ENCODE results near the gene TFDP2.
"Not testable (repeated sequence)": the region's sequence is repeated elsewhere in the genome, so short reads cannot be mapped to it uniquely, and the experiment has no call there.

TFDP2 gene

DNA sequence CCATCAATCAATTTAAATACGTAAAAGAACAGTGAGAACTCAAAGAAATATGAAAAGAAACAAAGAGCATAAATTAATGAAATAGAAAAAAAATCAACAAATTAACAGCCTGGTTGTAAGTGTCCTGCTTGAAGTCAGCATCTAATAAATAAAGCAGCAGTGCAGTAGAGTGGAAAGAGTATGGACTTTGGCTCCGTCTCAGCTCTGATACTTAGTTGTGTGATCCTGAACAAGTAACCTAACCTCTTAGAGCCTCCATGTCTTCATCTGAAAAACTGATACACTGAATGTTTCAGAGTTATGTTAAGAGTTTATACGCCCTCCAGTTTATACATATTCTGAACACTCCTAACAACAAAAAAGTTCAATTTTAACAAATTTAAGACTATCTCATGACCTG, 44.6 kb downstream of the TFDP2 start:
- no peak overlapping the region for H3K4me3 ChIP-seq (replicated peaks; ENCODE audit: insufficient read depth, low read length)
- no peak overlapping the region for H3K27ac ChIP-seq (replicated peaks)
- no peaks in the 10 kb centered on the region for H3K27me3 ChIP-seq (ENCODE audit: insufficient read depth, poor library complexity, severe bottlenecking)
- no peak for DNase-seq (ENCODE audit: low read depth in 1 of 2, low spot score in 1 of 2)
- TF ChIP-seq GABPA (IDR thresholded peaks at IDR 0.05; ENCODE audit: low read depth) (no peak), SPI1 (IDR thresholded peaks at IDR 0.05; ENCODE audit: borderline replicate concordance, low read depth) (no peak), POLR2AphosphoS5 (IDR thresholded peaks at IDR 0.05; ENCODE audit: low read depth) (no peak)
- TF ChIP-seq, protein P1, sequence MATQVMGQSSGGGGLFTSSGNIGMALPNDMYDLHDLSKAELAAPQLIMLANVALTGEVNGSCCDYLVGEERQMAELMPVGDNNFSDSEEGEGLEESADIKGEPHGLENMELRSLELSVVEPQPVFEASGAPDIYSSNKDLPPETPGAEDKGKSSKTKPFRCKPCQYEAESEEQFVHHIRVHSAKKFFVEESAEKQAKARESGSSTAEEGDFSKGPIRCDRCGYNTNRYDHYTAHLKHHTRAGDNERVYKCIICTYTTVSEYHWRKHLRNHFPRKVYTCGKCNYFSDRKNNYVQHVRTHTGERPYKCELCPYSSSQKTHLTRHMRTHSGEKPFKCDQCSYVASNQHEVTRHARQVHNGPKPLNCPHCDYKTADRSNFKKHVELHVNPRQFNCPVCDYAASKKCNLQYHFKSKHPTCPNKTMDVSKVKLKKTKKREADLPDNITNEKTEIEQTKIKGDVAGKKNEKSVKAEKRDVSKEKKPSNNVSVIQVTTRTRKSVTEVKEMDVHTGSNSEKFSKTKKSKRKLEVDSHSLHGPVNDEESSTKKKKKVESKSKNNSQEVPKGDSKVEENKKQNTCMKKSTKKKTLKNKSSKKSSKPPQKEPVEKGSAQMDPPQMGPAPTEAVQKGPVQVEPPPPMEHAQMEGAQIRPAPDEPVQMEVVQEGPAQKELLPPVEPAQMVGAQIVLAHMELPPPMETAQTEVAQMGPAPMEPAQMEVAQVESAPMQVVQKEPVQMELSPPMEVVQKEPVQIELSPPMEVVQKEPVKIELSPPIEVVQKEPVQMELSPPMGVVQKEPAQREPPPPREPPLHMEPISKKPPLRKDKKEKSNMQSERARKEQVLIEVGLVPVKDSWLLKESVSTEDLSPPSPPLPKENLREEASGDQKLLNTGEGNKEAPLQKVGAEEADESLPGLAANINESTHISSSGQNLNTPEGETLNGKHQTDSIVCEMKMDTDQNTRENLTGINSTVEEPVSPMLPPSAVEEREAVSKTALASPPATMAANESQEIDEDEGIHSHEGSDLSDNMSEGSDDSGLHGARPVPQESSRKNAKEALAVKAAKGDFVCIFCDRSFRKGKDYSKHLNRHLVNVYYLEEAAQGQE (IDR thresholded peaks at IDR 0.05; ENCODE audit: insufficient replicate concordance, low read depth) = no peak
- TF ChIP-seq, protein P2, sequence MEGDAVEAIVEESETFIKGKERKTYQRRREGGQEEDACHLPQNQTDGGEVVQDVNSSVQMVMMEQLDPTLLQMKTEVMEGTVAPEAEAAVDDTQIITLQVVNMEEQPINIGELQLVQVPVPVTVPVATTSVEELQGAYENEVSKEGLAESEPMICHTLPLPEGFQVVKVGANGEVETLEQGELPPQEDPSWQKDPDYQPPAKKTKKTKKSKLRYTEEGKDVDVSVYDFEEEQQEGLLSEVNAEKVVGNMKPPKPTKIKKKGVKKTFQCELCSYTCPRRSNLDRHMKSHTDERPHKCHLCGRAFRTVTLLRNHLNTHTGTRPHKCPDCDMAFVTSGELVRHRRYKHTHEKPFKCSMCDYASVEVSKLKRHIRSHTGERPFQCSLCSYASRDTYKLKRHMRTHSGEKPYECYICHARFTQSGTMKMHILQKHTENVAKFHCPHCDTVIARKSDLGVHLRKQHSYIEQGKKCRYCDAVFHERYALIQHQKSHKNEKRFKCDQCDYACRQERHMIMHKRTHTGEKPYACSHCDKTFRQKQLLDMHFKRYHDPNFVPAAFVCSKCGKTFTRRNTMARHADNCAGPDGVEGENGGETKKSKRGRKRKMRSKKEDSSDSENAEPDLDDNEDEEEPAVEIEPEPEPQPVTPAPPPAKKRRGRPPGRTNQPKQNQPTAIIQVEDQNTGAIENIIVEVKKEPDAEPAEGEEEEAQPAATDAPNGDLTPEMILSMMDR (IDR thresholded peaks at IDR 0.05; ENCODE audit: insufficient read depth, low read length) = no peak

DNA sequence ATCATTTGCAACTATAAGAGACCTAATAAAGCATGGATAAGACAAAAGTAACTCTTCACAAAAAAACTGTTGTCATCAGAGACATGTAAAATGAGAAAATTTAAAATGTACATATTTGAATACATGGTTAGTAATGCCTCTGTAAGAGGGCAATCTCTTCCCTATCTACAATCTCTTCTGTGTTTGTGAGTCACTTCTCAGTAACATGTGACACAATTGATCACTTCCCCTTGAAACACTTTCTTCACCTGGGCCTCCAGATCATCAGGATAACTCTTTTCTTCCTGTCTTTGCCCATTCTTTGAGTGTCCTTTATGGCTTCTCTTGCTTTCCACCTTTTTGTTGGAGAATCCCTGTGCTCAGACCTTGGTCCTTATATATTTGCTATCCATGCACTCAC, 50.4 kb downstream of the TFDP2 start:
- TF ChIP-seq SPI1 (IDR thresholded peaks at IDR 0.05; ENCODE audit: borderline replicate concordance, low read depth) = peak; percentile 76
- TF ChIP-seq, protein P1 (IDR thresholded peaks at IDR 0.05; ENCODE audit: insufficient replicate concordance, low read depth) = no peak
- Histone ChIP-seq H3K27ac (replicated peaks) (peak overlapping the region; percentile 46), H3K4me3 (replicated peaks; ENCODE audit: insufficient read depth, low read length) (no peak overlapping the region), H3K27me3 (ENCODE audit: insufficient read depth, poor library complexity, severe bottlenecking) (no peaks in the 10 kb centered on the region)
- DNase-seq (ENCODE audit: low read depth in 1 of 2, low spot score in 1 of 2) = peak; percentile 12 to 34

DNA sequence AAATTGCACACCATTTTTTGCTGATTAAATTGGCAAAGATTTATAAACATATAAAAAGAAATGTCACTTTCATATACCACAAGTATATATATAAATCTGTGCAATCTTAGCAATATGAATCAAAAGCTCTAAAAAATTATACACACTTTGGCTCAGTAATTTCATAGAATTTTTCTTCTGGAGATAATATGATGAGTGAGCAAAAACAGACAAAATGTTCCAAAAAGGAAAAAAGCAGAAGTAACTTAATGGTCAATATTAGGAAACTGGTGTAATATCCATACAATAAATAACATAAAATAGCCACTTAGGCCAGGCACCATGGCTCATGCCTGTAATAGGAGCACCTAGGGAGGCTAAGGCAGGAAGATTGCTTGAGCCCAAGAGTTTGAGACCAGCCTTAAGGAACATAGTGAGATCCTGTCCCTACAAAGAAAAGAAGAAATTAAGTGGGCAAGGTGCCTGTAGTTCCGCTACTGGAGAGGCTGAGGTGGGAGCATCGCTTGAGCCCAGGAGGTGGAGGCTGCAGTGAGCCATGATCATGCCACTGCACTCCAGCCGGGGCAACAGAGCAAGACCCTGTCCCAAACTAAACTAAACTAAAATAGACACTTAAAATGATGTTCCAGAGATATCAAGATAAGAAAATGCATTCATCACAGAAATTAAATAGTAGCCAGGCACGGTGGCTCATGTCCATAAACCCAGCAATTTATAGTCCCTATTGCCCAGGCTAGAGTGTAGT, 52.1 kb downstream of the TFDP2 start:
- no peak for DNase-seq (ENCODE audit: low read depth in 1 of 2, low spot score in 1 of 2)
- Histone ChIP-seq H3K4me3 (replicated peaks; ENCODE audit: insufficient read depth, low read length) (no peak overlapping the region), H3K27me3 (ENCODE audit: insufficient read depth, poor library complexity, severe bottlenecking) (no peaks in the 10 kb centered on the region), H3K27ac (replicated peaks) (peak overlapping the region; percentile 69)
- no peak for TF ChIP-seq GABPA (IDR thresholded peaks at IDR 0.05; ENCODE audit: low read depth)

DNA sequence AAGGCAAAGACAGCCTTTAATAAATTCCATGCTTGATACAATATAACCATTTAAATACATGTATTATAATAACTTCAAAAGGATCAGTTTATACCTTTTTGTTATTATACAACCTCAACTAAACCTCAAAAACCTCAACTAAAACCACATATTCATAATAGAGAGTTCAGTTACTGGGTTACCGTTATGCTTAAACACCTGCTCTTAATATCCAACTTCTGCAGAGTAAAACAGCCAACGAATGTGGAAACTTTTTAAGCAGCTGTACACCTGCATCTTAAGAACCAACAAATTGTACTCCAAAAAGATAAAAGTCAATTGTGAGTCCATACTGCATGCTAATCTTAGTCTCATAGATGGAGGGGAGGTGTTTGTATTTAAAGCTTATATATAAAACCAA, 53.5 kb downstream of the TFDP2 start:
- Histone ChIP-seq H3K27me3 (ENCODE audit: insufficient read depth, poor library complexity, severe bottlenecking) (no peaks in the 10 kb centered on the region), H3K4me3 (replicated peaks; ENCODE audit: insufficient read depth, low read length) (no peak overlapping the region), H3K27ac (replicated peaks) (peak overlapping the region; percentile 69)
- DNase-seq (ENCODE audit: low read depth in 1 of 2, low spot score in 1 of 2) = peak in 1 of 2 experiments; percentile 23
- TF ChIP-seq GABPA (IDR thresholded peaks at IDR 0.05; ENCODE audit: low read depth) (no peak), POLR2AphosphoS5 (IDR thresholded peaks at IDR 0.05; ENCODE audit: low read depth) (peak; percentile 56; the same call in 1 of the 2 replicates)

DNA sequence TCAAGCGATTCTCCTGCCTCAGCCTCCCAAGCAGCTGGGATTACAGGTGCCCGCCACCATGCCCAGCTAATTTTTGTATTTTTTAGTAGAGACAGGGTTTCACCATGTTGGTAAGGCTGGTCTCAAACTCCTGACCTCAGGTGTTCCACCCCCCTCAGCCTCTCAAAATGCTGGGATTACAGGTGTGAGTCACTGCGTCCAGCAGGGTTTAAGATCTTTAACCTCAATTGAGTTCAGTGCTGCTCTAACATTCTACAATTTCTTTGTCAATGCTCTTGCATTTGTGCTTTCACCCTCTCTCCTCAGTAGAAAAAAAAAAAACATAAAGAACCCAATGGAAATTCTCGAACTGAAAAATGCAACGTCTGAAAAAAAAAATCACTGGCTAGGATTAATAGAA, 60.4 kb downstream of the TFDP2 start:
- not testable (repeated sequence) for DNase-seq (ENCODE audit: low read depth in 1 of 2, low spot score in 1 of 2); H3K27me3 ChIP-seq (ENCODE audit: insufficient read depth, poor library complexity, severe bottlenecking); H3K27ac ChIP-seq (replicated peaks); H3K4me3 ChIP-seq (replicated peaks; ENCODE audit: insufficient read depth, low read length)

DNA sequence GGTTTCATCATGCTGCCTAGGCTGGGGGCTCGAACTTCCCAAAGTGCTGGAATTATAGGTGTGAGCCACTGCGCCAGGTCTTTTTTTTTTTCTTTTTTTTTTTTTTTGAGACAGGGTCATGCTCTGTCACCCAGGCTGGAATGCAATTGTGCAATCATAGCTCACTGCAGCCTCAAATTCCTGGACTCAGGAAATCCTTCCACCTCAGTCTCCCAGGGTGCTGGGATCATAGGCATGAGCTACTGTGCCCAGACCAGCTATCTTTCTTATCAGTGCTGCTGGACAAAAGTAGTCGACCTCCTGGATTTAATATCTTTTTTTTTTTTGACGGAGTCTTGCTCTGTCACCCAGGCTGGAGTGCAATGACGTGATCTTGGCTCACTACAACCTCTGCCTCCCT, 60.8 kb downstream of the TFDP2 start:
- no peak for DNase-seq (ENCODE audit: low read depth in 1 of 2, low spot score in 1 of 2)
- Histone ChIP-seq H3K27ac (replicated peaks) (no peak overlapping the region), H3K27me3 (ENCODE audit: insufficient read depth, poor library complexity, severe bottlenecking) (no peaks in the 10 kb centered on the region), H3K4me3 (replicated peaks; ENCODE audit: insufficient read depth, low read length) (no peak overlapping the region)
- TF ChIP-seq SPI1 (IDR thresholded peaks at IDR 0.05; ENCODE audit: borderline replicate concordance, low read depth) = no peak
- TF ChIP-seq, protein P1 (IDR thresholded peaks at IDR 0.05; ENCODE audit: insufficient replicate concordance, low read depth) = no peak
- TF ChIP-seq GABPA (IDR thresholded peaks at IDR 0.05; ENCODE audit: low read depth) = no peak
- TF ChIP-seq, protein P2 (IDR thresholded peaks at IDR 0.05; ENCODE audit: insufficient read depth, low read length) = no peak
- no peak for TF ChIP-seq POLR2AphosphoS5 (IDR thresholded peaks at IDR 0.05; ENCODE audit: low read depth)
